CD4-positive, alpha-beta T cell treated with Interleukin-4 for 4 hours (primary cell): ENCODE results near the gene MZB1.
A peak's percentile ranks its signal among the peaks of the same experiment; 100 is the strongest.
"Not testable (repeated sequence)": the region's sequence is repeated elsewhere in the genome, so short reads cannot be mapped to it uniquely, and the experiment has no call there.

Experiments
- DNase-seq: peaks from one replicate; pipeline ENCODE4 v3.0.0-alpha.2; 2020

The MZB1 gene

DNA sequence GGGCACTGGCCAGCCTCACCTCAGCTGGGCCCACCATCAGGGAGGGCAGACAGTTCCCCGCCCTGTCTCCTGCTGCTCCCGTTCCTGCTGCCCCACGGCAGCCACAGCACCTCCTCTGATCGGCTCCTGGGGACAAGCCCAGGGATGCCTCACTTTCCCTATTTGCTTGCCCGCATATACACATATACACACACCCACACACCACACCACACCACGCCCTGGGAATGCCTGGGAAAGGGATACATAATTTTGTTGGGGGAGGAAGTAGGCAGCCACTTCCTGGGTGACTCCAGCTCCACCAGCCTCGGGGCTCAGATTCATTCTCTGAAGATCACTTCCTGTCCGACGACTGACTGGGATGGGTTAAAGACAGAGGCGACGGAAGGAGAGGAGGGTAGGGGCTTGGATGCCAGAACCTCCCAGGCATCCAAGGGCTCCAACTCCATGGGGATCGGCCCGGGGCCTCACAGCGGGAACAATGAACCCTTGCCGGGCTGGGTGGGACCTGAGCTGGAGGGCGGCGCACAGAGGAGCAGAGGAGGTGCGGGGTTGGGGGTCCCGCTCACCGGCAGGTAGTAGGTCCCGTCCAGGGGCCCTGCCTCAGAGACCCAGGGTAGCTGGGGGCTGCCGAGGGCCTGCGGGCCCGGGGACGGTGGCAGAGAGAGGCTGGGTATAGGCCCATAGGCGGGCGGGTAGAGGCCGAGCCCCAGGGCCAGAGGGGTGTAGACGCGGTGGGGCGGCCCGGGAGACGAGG, 2.0 kb upstream of the MZB1 start:
- DNase-seq, result no peak

DNA sequence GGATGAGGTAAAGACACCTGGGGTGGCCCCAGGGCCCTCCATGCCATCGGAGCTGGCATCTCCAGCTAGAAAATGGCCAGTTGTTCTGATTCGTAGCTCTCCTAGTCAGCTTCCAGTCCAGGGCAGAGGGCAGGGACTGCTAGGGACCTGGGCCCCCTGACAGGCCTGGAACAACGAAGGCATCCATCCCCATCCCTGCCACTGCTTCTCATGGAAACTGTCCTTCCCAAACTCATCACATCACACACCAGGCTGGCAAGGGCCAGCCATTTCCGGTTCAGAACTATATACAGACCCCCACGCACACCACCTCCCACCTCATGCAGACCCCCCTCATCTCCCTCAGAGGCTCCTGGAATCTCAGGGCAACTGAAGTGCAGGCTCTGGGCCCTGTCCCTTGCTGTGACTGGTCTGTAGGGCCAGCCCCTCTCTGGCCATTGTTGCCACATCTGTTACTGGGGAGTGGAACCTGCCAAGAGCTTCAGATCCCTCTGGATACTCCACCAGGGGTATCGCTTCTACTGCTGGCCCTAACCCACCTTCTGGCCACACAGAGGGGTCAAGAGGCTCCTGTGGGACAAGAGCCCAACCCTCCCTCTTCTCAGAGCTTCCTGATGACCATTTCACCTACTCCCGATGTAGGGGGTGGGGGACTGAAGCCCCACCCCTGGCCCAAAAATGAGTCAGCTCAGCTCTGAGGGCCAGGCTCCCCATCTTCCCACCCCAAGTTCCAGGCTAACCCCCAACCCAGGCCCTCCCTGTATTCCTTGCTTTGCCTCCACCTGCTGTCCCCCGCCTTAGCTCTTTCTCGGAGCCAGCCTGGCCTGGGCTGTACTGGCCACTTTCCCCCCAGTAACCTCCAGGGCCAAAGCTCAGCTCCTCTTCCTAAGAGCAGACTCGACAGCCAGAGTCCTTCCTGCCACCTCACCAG, 1.2 kb upstream of the MZB1 start:
- no peak for DNase-seq

DNA sequence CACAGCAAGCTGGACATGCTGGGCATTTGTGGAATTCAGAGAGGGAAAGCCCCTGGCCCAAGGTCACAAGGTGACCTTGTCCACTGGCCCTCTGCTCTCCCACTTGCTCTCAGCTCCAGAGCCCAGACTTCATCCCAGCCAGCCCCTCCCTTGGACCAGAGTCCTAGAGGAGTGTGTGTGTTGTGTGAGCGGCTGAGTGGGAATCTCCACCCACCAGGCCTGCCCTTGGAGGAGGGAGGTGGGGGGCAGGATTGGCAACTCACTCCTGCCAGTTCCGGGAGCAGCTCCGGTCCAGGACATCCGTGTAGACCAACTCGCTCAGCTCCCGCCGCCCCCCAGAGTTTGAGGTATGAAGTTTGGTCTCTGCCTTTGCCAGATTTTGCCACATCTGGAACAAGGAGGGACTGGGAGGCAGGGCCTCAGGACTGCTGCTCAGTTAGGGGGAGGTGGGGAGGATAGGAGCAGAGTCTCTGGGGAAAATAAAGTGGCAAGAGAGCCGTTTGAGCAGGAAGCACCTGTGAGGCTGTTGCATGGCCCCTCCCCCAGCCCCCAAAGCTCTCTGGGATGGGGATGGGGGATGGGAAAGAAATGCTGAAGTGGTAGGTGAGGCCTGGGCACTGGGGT, 1.4 kb downstream of the MZB1 start:
- no peak for DNase-seq

DNA sequence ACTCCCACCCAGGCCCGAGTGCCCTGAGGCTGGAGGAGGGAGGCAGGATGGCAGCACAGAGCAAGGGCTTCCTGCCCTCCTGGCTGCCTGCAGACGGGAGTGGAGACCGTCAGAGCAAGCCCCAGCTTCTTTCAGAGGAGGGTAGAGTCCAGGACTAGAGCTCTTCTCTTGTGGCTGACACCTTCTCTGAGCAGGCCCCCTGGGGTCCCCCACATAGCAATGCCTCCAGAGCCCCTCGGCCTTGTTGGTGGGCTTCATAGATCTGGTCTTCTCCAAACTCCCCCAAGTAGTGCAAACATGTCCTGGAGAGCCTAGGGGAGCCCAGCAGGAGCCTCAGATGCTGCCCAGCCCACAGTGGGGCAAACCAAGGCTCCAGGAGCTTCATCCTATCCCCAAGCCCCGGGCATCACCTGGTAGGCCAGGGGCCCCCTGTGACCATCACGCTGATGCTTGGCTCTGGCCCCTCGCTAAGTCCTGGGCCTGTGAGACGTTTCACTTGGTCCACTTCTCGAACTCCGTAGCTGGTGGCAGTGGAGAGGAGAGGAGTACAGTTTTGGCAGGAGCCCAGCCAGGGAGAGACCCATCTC, 2.0 kb downstream of the MZB1 start:
- DNase-seq, result no peak

DNA sequence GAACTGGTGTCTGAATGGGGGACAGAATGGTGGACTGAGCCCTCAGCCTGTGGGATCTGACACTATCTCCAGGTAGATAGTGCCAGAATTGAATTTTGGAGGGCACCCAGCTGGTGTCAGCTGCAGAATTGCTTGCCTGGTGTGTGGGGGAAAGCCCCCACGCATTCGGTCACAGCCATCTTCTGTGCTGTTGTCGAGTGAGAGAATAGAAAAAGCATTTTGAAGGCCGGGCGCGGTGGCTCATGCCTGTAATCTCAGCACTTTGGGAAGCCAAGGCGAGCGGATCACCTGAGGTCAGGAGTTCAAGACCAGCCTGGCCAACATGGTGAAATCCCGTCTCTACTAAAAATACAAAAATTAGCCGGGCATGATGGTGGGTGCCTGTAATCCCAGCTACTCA, 2.8 kb downstream of the MZB1 start:
- DNase-seq, result not testable (repeated sequence)

DNA sequence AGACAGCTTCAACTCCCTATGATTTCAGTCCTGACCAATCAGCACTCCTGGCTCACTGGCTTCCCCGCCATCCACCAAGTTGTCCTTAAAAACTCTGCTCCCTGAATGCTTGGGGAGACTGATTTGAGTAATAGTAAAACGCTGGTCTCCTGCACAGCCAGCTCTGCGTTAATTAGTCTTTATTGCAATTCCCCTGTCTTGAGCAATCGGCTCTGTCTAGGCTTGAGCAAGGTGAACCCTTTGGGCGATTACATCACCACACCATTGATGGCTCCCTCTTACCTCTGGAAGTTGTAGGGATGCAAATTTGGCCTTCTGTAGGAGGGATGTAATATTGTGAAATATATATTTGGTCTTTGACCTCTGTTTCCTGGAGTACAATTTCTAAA, 3.7 kb downstream of the MZB1 start:
- no peak for DNase-seq

DNA sequence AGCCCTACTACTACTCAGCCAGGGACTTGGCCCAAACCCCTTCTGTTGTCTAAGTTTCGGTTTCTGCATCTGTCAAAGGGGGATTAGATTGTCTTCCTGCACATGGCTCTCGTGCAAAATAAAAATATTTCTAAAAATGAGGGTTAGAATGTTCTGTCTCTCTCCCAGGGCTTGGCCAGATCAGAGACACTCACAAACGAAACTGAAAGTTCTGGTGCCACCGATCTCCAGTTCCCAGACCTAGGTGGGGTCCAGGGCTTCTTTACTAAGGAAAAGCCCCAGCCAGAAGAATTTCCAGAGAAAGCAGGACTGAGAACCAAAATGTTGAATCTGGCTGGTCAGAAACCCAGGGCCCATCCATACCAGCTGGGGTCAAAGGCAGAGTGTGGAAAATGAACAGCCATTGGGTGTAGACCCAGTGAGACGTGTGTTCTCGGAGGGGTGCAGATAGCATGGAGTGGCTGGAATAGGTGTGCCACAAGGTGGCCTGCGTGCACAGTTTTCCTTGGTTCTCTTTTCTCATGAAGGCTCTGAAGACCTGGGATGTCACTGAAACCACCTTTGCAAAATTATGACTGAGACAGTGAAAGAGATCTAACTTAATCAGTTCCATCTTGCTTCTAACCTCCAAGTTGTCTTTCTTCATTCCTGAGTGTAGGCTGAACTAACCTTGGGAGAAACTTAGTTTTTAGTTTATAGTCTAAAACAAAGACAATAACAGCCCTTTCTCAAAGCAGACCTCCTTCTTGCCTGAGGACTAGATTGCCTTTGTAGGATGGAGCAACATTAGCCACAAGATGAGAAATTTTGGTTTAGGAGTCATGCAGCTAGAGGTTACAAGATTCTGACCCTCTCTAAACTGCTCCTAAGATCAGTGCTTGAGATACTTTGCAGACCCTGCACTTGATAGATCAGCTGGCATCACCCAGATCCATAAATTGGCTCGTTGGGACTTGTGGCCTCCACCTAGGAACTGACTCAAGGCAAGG, 4.4 kb downstream of the MZB1 start:
- peak; percentile 25 for DNase-seq

DNA sequence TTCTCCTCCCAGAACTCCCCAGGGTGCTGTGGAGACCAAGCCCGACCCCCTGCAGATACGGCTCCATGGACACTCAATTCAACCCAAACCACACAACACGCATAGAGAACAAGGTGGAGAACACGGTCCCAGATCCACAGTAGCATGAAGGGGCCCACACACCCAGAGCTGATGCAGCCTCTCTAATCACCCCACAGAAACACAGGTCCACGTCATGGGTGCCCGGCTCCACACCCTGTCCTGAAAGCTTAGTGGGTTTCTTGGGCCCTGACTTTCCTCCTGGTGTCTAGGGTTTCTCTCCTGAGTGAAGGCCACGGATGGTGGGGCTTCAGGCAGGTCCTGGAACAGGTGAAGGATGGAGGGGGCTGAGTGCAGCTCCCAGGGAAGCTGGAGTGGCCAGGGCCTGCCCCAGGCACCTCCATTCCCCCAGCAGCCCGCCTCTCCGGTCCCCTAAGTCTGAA, 5.1 kb downstream of the MZB1 start:
- no peak for DNase-seq

DNA sequence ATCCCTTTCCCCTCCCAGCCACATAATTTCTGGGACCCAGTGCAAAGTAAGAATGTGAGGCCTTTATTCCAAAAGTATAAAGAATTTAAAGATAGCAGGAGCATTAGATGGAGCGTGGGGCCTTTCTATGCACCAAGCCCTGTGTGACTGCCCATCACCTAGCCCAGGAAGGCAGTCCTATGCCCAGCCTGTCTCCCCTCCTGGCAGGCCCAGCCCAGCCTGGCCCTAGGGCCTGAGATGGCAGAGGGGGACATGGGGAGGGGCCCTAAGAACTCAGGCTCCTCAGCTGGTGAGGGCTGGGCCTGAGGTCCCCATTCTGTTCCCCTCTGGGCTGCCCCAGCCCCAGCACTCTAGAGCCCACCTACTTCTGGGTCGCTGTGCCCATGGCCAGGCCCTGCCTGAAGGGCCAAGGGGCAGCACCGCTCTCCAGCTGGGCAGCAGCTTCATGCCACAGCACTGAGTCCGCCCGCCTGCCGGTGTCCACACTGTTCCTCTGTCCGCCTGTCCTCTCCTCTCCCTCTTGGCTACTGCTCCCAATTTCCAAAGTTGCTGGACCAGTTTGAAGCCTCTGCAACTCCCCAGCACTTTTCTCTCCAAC, 5.6 kb downstream of the MZB1 start:
- no peak for DNase-seq

DNA sequence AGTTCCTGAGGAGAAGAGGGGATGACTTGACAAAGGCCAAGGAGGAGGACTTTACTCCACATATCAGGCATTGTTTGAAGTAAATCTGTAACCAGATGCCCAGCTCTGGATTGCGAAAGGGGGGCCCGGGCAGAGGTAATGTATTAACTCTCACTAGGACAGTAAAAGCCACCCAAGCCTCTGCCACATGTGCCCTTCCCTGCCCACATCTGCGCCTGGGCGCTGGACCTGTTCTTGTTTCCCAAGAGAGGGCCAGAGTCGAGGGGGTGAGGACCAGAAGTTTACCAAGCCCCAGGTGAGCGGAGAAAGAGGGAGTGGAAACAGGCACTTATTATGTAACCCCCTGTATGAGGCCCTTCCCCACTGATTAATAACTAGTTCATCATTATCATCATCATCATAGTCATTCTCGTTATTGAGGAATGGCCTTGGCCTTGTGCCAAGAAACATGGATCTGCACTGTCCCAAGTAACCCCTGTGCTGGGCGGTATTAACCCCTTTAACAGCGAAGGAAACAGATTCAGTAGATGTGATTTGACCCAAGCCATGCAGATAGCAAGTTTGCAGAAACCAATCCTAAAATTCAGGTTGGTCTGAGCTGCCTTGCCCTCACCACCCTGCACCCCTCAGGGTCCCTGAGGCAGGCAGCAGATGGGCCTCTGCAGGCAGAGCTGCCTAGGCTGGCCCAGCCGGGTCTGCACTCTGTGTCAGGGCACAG, 6.3 kb downstream of the MZB1 start, which contains the start of gene SLC23A1:
TSS of gene SLC23A1 (minus strand) at position 23 of the 718 bp plus-strand sequence. CDS start 44 bp downstream, outside the sequence.
- DNase-seq, result no peak

DNA sequence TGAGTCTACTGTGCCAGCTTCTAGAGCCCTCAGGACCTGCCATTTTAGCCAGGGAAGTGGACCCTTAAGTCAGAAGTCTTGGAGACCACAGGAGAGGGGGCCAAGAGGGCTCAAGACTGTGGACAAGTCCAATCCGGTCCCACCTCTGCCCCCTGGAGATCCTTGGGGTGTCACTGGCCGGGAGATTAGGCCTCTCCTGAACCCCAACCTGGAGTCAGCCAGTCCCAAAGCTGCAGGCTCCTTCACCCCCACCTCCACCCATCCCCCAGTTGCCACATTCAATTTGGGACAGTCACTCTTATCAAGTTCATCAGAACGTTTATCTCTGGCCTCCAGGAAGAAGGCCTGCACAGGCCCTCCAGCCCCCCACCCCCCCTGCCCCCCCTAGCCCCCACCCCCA, 6.9 kb downstream of the MZB1 start:
- DNase-seq, result no peak

DNA sequence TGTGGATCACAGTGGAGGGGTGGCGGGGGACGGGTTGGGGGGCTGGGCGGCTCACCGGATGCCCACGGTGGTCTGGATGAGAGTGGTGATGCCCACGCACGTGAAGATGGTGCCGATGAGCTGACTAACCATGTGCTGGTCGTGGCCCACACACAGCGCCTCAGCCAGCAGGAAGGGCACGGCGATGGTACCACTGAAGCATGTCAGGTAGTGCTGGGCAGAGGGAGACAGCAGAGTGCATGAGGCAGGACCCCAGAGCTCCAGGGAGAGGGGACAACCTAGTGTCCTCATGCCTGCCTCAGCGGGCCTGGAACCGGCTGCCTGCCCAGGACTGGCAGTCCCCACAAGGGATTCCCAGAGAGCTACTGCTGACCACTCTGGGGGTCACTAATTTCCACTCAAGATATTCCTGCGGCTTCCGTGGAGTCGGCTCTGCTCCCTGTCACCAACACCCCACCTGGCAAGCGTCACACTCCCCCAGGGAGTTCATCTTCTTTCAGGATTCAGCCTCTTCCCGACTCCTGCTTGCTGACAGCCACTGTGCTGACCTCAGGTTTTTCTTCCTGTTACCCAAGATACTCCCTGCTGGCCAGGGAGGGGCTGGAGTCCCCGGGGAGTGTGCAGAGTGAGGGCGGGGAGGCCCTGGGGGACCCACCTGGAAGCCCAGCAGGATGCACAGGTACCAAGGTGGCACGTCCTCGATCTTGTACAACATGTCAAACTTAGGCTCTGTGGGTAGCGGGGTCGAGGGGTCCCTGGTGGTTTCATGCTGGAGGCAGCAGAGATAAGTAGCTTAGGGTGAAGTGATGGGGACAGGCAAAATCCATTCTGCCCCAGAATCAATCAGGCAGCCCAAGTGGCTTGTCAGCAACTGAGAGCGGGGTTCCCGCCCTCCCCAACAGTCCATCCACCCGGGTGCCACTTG, 7.6 kb downstream of the MZB1 start:
- no peak for DNase-seq

DNA sequence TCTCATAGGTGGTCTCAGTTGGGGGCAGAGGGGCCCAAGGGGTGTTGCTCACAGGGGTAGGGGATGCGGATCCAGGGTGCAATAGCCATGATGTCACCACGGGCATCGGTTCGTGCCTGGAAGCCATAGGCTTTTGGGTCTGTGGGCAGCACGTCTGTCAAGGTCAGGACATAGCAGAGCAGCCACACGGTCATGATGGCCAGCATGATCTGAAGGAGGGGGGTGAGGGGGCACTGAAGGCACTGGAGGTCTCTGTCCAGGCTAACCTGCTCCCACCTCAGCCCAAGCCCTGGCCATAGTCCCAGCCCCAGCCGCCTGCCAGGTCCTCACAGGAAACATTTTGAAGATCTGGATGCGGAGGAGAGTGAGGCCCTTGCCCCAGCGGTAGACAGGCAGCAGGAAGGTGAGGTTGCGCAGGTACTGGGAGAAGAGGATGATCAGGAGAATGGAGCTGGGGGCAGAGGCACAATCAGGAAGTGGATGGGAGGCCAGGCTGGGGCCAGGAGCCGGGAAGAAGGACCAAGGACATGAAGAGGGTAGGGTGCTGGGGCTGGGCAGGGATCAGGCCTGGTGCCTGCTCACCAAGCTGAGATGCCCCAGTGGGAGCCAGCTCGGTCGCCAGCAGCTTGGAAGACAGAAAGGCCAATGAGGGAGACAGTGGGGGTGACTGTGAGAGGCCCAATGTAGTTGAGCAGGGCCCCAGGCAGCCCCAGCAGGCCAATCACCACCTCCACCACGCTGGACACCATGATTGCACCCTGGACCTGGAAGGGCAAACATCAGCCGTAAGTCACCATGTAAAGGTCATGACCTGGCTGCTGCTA, 9.9 kb downstream of the MZB1 start:
- DNase-seq, result no peak

DNA sequence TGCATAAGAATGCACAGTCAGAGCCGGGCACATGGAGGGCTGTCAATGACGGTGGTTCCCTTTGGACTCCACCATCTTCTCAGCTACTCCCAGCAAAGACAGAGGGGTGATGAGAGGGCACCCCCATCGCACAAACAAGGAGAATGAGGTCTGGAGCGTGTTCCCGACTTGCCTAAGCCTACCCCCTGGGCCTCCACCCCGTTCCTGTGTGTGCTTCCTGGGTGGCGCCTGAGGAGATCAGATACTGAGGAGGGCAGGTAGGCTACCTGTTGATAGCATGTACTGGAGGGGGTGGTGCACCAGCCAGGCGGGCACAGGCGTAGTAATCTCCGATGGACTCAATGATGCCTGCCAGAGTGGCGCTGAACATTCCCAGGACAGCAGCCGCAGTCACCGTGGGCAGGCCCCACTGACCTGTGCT, 10.8 kb downstream of the MZB1 start:
- DNase-seq, result no peak

DNA sequence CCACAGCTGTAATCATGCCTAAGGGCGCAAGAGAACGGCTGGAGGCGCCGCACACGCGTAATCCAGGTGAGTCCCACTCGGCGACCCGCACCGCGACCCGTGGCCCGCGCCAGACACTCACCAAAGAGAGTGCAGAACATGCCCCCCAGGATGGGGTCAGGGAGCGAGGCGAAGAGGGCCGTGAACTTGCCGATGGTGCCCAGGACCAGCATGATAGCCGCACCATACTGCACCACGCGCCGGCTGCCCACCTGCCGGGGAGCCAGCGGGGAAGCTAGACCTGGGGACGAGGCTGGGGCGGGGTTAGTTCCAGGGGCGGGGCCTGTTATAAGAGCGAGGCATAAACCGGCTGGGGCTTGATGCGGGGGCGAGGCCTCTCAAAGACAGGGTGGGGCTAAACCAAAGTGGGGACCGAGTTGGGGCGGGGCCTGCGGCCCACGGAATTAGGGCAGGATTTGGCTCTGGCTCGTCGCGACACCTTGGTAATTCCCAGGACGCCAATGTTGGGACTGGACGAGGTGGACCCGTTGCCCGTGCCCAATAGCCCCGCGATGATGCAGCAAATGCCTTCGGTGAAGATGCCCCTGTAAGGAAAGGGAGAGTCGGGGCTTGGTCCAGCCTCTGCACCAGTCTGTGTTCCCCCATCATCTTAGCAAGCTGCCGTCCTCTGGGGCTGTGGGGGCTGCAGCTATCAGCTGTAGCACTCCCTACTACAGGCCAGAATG, 11.4 kb downstream of the MZB1 start:
- DNase-seq, result no peak

DNA sequence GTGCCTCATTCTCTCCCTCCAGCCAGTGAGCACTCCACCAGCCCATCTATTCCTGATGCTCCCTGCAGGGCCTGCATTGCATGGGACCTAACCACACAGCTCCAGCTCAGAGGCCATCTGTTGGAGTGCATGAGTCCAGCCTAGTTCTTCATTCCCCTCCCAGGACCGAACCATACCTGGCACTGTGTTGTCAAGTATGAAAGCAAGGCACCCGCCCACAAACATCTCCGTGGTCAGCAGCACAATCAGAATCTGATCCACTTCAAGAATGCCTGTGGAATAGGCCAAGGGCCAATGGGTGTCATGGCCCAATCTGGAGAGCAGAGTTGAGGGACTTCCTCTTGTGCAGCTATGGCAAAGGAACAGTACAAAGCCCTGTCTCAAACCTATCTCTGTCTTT, 12.5 kb downstream of the MZB1 start:
- no peak for DNase-seq

DNA sequence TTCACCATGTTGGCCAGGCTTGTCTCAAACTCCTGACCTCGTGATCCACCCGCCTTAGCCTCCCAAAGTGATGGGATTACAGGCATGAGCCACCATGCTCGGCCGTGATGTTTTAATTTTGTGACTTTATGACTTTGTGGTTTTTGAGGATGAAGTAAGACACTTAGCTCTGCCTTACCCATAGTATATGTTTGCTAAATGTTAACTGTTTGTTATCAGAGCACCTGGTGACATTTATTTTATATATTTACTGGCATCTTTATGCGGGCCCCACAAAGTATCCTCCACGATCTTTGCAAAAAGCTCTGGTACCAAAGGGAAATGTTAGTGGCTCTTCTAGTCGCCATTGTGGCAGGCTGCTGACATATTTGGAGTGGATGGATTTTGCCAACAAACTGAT, 13.3 kb downstream of the MZB1 start:
- DNase-seq, result no peak

DNA sequence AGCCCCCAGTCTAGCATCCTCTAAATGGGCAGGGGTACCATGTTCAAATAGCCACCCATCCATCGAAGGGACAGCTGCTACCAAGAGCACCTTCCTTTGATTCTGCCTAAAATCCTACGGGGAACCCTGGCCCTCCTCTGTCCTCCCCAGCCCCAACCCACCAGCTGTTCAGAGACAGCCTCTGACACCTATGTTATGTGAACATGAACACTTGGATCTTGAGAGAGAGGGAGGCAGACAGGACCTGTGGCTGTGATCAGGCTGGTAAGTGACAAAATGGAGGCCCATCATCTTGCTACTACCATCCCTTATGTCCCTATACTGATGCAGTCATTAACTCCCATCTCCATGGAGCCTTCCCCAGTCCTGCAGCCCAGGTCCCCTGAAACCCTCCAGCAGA, 14.8 kb downstream of the MZB1 start:
- no peak for DNase-seq
